Globus pallidus (tissue), 1 donor: Measurements from ENCODE around the gene PSORS1C1.
A peak's percentile ranks its signal among the peaks of the same experiment; 100 is the strongest.
"Not testable (repeated sequence)": the region's sequence is repeated elsewhere in the genome, so short reads cannot be mapped to it uniquely, and the experiment has no call there.

ENCODE experiments used
- DNase-seq: peaks from one replicate; pipeline ENCODE4 v3.0.0-alpha.2; 2015; ENCODE audit warnings: low spot score

Gene PSORS1C1

DNA sequence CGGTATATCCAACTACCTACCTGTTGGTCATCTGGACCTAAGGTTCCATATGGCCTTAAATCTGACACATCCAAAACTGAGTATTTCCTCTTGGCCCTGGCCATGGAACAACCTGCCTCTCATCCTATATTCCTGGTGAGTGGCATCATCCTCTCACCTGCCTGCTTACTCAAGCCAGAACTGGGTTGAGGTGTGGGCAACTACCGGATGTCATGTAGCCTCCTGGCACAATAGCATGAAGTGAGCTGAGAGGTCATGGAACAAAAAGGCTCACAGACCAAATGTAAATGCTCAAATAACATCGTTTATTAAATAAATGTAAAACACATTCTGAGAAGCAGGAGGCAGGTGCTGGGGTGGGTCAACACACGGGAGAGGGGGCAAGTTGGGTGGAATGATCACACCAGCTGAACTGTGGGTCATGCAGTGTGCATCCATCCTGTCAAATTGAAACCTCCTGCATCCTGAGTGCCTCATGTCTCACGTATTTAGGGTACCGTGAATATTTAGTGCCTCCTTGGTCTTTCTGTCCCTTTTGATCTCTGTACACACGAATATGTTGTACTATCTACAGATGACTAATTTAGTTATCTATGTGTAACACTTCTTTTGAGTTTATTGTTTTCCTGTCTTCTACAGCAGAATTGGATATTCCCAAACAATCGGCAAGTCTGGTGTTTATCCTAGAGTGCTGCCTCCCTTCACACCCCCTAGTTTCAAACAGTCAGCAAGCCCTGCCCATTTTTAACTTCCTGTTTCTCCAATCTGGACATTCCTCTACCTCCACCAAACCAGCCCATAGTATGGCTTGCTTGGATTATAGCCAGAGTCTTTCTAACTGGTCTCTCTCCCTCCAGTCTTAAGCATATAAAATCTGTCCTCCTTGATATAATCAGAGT is 63.8 kb downstream of the PSORS1C1 start:
- no peak for DNase-seq

DNA sequence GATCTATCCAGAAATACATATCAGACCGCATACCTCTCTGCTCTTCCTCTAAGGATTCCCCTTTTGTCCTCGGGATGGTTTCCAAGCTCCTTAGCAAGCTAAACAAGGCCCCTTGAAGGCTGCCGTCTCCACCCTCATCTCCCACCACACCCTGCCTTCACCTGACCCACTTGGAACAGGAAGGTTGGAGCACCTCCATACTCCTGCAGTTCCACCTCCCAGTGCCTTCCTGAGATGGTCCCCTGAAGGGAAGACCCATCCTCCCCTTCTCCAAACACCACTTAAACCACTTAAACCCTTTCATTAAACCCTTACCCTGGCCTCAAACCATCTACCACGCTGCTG is 64.4 kb downstream of the PSORS1C1 start:
- no peak for DNase-seq

DNA sequence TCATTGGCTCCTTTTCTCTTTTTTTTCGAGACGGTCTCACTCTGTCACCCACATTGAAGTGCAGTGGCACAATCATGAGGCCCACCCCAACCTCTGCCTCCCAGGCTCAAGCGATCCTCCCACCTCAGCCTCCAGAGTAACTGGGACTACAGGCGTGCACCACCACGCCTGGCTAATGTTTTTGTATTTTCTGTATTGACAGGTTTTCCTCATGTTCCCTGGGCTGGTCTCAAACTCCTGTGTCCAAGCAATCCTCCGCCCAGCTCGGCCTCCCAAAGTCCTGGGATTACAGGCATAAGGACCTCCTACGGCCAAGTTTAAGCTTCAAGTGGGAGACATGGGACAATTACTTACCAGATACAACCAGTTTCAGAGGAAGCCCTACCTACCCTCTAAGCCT is 65.3 kb downstream of the PSORS1C1 start:
- DNase-seq = no peak

DNA sequence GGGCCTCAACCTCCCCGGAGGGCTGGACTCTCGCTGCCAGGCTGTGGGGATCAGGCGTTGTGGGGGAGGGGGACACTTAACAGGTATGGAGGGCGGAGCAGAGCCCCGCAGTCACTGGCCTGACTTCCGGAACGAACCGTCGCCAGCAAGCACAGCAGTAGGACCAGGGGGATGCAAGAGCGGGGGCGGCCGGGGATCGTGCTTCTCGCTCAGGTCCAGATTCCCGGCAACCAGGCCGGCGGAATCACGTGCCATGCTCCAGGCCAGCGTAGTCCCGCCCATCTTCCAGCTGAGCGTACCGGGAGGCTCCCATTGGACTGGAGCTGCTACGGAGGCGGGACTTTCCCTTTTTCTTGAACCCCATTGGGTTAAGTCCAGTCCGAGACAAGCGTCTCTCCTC is 65.9 kb downstream of the PSORS1C1 start:
- peak; percentile 45 for DNase-seq

DNA sequence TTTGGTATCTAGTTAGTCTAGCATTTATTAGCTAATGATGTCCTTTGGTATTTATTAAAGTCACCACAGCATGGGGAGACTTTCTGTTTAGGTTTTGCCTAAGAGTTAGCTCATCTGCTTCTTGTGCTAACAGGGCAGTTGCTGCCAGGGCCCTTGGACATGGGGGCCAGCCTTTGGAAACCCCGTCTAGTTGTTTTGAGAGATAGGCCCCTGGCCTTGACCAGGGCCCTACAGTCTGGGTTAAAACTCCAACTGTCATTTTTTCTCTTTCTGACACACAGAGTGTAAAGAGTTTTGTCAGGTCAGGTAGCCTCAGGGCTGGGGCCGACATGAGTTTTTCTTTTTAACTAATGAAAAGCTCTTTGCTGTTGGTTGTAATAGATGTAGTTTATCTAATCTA is 68.7 kb downstream of the PSORS1C1 start:
- not testable (repeated sequence) for DNase-seq

DNA sequence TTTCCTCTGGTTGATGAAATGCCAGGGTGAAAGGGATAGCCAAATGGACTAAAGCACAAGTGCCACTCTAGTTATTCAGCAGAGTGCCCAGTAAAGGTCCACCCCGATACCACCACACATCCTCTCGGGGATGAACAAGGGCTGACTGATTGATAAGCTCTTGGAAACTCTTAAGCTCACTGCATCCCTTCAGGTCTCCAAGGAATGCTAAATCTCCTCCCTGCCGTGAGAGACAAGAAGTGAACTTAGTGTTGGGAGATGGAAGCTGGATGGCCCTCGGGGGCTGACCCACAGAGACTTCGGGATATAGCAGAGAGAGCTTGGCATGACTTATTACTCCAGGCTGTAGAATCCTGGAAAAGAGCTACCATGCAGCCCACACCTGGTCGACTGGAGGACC is 69.3 kb downstream of the PSORS1C1 start:
- DNase-seq = not testable (repeated sequence)

DNA sequence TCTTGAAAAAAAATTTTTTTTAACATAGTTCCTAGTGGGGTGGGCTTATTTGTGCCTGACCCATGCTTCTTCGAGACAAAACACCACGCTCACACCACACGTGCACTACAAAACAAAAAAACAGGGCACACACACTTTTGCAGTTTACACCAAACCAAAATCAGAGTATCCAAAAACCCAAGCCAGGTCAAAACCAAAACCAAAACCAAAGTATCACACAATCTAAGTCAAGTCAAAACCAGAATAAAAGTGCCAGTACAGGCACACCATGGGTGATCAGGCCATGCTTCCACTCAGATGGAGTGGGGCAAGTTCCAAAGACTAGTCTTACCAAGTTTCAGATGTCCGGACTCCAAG is 71.1 kb downstream of the PSORS1C1 start:
- DNase-seq = not testable (repeated sequence)

DNA sequence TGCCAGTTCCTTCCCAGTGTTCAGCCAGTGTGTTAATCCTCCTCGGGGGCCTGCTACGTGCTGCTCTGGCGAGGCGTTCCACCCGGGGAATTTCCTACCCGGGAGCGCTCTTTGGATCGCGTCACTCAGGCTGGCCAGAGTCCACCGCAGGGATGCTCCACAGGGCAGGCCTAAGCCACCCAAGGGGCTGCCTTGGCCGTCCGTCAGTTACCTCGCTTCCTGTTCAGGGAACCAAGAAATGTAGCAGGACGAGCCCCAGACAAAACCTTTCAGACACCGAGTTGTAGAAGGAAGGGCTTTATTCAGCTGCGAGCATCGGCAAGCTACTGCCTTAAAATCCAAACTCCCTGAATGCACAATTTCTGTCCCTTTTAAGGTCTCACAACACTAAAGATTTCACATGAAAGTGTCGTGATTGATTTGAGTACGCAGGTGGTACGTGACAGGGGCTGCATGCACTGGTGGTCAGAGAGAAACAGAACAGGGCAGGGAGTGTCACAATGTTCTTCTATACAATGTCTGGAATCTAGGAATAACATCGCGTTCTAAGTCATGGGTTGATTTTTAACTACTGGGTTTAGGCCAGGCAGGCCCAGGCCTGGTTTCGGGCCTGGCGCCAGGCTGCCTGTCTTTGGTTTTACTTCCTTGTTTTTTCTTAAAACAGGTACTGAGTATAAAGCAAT is 71.6 kb downstream of the PSORS1C1 start:
- DNase-seq = no peak

DNA sequence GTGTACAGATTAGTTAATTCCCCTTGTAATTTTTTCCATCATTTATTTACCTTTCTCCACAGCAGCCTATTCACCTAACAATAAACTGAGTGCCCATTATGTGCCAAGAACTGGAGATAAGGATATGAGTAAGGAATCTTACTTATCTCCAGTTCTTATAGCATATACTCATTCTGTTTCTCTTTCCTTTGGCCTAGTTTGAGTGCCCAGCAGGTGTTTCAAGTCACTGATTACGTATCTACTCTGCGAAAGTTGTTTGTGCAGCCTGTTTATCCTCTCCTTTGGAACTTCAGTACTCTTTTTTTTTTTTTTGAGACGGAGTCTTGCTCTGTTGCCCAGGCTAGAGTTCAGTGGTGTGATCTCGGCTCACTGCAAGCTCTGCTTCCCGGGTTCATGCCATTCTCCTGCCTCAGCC is 73.2 kb downstream of the PSORS1C1 start:
- DNase-seq = no peak

DNA sequence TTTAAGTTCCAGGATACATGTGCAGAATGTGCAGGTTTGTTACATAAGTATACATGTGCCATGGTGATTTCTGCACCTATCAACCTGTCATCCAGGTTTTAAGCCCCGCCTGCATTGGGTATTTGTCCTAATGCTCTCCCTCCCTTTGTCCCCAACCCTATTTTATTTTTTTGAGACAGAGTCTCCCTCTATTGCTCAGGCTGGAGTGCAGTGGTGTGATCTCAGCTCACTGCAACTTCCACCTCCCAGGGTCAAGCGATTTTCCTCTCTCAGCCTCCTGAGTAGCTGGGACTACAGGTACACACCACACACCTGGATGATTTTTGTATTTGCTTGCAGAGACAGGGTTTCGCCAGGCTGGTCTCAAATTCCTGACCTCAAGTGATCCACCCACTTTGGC is 74.6 kb downstream of the PSORS1C1 start:
- DNase-seq = not testable (repeated sequence)
